GM18498 (cell line): ENCODE results near the gene DCHS1.
A peak's percentile ranks its signal among the peaks of the same experiment; 100 is the strongest.

Experiments
- ATAC-seq: cut with Tn5 transposase; IDR thresholded peaks from one replicate; pipeline ENCODE4 v1.9.1; 2021; ENCODE audit warnings: mild to moderate bottlenecking, moderate library complexity; ENCODE audit not compliant: unreplicated experiment

The DCHS1 gene

GRCh38 chr11:6646918-6647679, 8.5 kb downstream of the DCHS1 start:
- ATAC-seq: peak; percentile 91

- no peak for ATAC-seq
These were observed 9.1 kb downstream of the DCHS1 start for GRCh38 chr11:6646576-6646917.

- ATAC-seq: no peak
These were observed 9.5 kb downstream of the DCHS1 start for GRCh38 chr11:6646071-6646470.

GRCh38 chr11:6642957-6643356, 12.7 kb downstream of the DCHS1 start:
- ATAC-seq: no peak

GRCh38 chr11:6640985-6641701, 14.5 kb downstream of the DCHS1 start:
- ATAC-seq: no peak

GRCh38 chr11:6640036-6640984, 15.3 kb downstream of the DCHS1 start:
- ATAC-seq: no peak

- ATAC-seq: no peak
These were observed 17.2 kb downstream of the DCHS1 start for GRCh38 chr11:6638429-6638828.

- ATAC-seq: no peak
These were observed 17.7 kb downstream of the DCHS1 start for GRCh38 chr11:6637871-6638270.

- ATAC-seq: no peak
These were observed 19.1 kb downstream of the DCHS1 start for GRCh38 chr11:6636480-6636879.

GRCh38 chr11:6635082-6635932, 20.3 kb downstream of the DCHS1 start:
- no peak for ATAC-seq

GRCh38 chr11:6634534-6634933, 21.1 kb downstream of the DCHS1 start:
- no peak for ATAC-seq

- no peak for ATAC-seq
These were observed 21.9 kb downstream of the DCHS1 start for GRCh38 chr11:6633422-6634408.

GRCh38 chr11:6632116-6633073, 23.2 kb downstream of the DCHS1 start:
- no peak for ATAC-seq

- no peak for ATAC-seq
These were observed 24.2 kb downstream of the DCHS1 start for GRCh38 chr11:6631361-6631890.

- ATAC-seq: no peak
These were observed 24.8 kb downstream of the DCHS1 start for GRCh38 chr11:6630632-6631291.

- no peak for ATAC-seq
These were observed 25.5 kb downstream of the DCHS1 start for GRCh38 chr11:6629892-6630631.

- ATAC-seq: no peak
These were observed 26.1 kb downstream of the DCHS1 start for GRCh38 chr11:6629573-6629891.
